Raji (cell line): ENCODE measurements around the gene SOCS1.

Source experiments
- POLR2A ChIP-seq: IDR thresholded peaks from 2 replicates; pipeline ENCODE4 v1.6.1; 2011; ENCODE audit warnings: low read depth, low read length, control low read depth; ENCODE audit not compliant: insufficient read depth

The SOCS1 gene

DNA sequence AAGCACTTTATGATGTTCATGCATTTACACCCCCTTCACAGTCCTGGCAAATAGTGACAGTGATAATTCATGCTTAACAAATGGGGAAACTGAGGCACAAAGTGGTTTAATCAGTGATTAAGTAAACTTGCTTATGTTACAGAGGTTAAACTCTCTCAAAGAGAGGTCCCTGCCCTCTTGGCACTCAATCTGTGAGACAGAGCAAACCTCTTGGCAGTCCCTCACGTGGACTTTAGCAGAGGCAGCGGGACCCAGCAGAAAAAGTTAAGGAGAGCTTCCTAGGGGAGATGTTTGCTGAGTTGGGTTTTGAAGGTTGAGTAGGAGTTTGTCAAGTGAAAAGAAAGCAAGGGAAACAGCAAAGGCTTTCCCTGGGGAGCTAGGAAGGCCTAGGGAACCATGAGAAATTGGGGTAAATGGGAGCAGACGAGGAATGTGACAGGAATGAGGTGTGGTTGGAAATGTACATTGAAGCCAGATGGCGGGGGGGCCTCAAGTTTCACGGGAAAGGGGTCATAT lies 10.7 kb downstream of the SOCS1 start:
- no peak for TF ChIP-seq POLR2A

DNA sequence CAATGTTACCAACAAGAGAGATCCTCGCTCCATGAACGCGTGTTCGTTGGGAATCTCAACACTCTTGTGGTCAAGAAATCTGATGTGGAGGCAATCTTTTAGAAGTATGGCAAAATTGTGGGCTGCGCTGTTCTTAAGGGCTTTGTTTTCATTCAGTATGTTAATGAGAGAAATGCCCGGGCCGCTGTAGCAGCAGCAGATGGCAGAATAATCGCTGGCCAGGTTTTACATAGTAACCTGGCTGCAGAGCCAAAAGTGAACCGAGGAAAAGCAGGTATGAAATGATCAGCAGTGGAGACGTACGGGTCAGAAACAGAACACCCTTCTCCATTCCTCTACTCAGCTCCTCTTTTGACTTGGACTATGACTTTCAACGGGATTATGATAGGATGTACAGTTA lies 13.3 kb downstream of the SOCS1 start:
- TF ChIP-seq POLR2A: no peak

DNA sequence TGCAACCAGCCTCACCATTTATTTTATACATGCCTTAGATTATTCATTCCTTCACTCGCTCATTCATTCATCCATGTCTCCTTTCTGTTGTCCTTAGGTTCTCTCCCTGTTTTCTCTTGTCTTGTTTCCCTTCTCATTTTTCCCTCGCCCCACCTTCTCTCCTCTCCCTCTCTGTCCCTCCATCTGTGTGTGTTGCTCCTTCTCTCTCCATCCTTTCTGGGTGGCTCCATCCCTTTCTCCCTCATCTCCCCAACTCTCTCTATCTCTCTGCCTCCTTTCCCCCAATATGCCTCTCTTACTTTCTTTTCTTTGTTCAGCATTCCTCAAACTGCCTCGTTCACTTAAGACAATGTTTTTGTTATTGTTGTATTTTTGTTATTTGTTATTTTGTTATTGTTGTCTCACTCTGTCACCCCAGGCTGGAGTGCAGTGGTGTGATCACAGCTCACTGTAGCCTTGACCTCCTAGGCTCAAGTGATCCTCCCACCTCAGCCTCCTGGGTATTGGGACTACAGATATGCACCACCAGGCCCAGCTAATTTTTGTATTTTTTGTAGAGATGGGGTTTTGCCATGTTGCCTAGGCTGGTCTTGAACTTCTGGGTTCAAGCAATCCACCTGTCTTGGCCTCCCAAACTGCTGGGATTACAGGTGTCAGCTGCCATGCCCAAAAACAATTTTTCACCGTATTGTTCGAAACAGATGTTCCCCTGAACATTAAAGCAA lies 14.4 kb downstream of the SOCS1 start:
- TF ChIP-seq POLR2A: no peak

DNA sequence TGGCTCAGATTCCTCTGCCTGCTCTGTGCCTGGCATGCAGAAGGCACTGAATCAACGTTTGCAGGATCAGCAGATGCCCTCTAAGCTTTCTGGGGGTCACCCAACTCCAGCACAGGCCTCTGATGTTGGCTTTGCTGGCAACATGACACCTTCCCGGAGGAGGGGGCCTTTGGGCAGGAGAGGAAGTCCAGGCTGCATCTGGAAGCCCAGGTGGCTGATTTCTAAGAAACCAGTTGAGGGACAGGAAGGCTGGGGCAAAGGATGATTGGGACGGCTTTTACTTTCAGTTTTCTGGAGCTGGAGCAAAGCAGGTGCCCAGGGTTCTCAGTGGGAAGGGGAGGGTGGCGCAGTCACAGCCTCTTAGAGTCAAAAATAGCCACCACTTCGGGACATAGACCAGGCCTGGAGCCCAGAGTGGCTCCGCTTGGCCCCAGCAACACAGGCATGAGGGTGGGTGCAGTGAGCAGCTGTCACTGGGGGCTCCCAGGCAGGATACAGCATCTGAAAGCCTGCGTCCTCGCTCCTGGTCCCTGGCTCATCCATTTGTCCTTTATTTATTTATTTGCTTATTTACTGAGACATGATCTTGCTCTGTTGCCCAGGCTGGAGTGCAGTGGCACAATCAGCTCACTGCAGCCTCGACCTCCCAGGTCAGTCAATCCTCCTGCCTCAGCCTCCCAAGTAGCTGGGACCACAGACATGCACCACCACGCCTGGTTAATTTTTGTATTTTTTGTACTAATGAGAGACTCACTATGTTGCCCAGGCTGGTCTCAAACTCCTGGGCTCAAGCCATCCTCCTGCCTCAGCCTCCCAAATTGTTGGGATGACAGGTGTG lies 15.1 kb downstream of the SOCS1 start:
- no peak for TF ChIP-seq POLR2A

DNA sequence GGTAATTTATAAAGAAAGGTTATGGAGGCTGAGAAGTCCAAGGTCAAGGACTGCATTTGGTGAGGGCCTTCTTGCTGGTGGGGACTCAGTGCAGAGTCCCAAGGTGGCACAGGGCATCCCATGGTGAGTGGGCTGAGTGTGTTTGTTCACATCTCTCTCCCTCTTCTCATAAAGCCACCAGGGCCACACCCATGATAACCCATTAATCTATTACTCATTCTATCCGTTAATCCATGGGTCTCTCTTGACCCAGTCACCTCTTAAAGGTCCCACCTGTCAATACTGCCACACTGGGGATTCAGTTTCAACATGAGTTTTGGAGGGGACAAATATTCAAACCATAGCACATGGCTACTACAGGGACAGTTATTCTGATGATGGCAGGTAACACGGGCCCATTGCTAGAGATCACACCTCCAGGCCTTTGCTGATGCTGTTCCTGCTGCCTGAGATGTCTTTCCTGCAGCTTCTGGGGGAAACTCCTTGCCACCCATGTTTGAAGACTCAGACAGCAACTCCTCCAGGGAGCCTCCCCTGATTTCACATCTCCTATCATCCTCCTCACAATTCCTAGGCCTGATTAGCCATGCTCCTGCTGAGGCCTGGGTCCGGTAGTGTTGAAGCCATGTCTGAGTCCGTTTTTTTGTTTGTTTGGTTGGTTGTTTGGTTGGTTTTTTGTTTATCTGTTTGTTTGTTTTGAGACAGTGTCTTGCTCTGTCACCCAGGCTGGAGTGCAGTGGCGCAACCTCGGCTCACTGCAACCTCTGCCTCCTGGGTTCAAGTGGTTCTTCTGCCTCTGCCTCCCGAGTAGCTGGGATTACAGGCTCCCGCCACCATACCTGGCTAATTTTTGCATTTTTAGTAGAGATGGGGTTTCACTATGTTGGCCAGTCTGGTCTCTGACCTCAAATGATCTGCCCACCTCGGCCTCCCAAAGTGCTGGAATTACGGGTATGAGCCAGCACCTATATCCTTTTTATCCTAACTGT lies 16.1 kb downstream of the SOCS1 start:
- no peak for TF ChIP-seq POLR2A

DNA sequence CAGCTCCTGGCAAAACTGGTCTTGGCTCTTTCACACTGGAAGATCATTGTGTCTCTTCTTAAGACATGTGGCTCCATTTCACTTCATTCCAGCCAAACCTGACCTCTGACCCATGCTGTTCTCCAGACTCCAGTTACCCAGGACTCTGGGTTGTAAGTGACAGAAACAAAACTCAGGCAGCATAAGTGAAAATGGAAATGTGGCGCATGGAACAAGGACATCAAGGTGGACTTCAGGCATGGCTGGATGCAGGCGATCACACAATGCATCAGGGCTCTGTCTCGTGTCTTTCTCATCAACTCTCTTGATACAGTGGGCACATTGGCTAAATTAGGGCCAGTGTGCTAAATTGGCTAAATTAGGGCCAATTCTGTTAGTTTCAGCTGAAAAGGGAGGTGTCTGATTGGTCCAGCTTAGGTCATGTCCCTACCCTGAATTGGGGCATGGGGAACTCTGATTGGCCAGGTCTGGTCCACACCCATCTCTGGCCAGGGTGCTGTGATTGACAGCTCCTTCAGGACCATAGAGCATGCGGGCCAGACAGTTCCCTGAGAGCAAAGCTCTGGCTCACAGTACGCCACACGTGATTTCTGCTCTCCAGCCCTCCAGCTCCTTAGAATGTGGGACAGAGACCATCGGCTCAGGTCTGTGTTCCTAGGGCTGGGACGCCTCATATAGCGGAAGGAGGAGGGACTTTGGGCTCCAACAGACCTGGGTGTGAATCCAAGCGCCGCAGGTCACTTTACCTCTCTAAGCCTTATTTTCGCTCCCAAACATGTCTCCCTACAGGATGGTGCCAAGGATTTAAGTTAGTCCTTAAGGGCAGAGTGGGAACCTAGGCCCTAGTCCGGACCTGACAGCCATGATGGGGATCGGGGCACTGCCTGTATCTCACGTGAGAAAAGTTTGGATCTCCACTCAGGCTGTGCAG lies 17.5 kb downstream of the SOCS1 start:
- no peak for TF ChIP-seq POLR2A

DNA sequence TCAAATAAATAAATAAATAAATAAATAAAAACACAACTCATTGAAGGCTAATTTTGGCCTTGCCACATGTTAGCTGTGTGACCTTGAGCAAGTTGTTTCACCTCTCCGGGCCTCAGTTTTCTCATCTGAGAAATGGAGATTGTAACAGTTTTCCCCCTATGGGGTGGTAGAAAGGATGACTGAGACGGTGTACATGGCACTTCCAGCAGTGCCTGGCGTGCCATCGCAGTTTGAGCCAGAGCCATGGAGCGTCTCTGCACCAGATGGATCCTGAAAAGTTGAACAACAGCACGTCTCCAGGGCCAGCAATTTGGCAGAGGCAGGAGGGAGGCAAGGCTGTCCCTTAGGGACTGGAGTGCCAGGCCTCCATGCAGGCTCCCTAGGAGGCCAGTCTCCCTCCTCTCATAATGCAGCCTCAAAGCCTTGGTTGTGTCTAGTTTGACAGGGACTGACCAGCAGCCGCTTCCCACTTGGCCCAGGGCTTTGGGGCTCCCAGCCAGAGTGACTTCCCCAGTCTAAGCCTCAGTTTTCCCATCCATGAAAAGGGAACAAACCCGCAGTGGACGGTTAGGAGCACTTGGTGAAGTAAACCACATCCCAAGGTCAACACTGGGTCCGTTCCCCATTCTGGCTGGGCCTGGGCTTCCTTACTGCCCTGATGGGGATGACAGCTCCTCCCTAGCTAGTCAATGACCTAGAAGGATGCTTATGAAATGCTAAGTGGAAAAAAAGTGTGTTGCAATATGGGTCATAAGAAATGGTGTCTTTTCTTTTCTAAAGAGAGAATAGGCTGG lies 19.3 kb downstream of the SOCS1 start:
- no peak for TF ChIP-seq POLR2A

DNA sequence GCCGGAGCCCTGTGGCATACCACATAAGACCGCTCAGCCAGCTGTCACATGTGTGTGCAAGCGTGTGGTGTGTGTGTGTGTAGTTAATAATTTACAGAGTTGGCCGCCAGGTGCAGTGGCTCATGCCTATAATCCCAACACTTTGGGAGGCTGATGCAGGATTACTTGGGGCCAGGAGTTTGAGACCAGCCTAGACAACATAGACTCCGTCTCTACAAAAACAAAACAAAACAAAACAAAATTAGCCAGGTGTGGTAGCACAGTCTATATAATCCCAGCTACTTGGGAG lies 20.4 kb downstream of the SOCS1 start:
- no peak for TF ChIP-seq POLR2A

DNA sequence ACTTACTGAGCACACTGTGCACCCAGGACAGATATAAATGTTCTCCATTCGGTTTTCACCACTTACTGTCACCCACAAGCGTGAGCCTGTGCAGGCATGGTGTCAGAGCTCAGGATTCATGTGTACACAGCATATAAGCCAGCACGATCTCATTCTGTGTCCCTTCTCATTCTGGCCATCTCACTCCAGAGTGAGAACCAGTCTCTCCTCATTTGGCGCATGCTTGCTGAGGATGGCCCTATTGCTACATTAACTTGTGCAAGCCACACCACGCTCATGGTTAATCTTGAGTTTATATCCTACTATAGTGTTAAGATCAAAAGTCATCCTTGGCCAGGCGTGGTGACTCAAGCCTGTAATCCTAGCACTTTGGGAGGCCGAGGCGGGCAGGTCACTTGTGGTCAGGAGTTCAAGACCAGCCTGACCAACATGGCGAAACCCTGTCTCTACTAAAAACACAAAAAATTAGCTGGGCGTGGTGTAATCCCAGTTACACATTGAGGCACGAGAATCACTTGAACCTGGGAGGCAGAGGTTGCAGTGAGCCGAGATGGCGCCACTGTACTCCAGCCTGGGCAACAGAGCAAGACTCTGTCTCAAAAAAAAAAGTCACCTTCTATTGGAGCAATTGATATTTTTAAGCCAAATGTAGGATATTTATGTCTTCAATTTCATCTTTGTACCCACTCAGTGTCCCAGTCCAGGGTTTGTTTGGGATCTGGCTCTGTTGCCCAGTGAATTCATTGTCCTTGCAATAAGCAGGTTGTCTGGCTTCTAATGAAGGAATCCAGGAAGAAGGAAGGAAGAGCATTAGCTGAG lies 20.9 kb downstream of the SOCS1 start:
- no peak for TF ChIP-seq POLR2A

DNA sequence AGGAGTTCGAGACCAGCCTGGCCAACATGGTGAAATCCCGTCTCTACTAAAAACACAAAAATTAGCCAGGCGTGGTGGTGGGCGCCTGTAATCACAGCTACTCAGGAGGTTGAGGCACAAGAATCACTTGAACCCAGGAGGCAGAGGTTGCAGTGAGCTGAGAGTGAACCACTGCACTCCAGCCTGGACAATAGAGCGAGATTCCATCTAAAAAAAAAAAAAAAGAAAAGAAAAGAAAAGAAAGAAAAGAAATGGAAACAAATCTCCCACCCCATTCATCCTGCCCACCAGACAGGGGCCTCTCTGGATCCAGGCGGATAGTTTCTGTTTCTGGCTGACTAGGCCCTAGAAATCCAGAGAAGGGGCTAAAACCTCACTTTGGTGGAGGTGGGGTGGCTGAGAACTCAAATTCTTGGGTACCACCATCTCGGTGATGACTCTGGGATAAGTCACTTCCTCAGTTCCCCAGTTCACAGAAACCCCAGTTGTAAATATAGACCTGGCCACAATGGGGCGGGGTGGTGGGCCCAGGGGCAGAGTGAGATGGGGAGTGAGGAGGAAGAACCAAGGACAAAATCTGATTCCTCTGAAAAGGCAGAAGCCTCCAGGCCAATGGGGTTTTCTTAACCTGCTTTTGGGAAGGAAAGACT lies 22.2 kb downstream of the SOCS1 start:
- no peak for TF ChIP-seq POLR2A

DNA sequence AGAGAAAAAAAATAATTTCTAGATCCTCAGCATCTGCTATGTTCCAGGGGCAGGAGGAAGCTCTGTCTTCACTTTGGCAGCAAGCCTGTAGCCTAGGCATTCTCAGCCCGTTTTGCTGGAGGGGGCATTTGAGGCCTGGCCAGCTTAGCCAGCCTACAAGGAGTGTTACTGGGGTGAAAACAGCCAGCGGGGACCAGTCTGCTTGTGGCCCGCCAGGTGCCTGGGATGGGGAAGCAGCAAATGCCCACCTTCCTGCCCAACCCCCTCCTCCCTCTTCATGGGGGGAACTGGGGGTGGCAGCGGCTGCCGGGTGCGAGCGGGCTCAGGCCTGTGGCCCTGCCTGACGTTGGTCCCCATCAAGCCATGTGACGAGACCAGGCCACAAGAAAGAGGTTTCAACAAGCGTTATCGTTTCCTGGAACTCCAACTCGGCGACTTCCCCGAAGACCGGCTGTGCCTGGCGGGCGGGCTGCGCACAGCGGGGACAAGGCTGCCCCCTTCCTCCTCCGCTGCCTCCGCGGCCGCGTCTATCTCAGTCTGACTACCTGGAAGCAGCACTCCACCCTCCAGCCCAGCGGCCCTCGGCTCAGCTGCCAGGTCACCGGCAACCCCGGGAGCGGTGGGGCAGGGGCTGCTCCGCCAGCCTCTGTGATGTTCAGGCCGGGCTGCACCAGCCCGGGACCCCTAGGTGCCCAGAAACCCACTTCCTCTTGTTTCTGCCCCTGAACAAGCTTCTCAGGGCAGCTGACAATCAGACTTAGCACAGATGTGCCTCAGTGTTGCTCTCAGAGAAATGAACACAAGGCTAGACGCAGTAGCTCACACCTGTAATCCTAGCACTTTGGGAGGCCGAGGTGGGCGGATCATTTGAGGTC lies 22.9 kb downstream of the SOCS1 start:
- no peak for TF ChIP-seq POLR2A

DNA sequence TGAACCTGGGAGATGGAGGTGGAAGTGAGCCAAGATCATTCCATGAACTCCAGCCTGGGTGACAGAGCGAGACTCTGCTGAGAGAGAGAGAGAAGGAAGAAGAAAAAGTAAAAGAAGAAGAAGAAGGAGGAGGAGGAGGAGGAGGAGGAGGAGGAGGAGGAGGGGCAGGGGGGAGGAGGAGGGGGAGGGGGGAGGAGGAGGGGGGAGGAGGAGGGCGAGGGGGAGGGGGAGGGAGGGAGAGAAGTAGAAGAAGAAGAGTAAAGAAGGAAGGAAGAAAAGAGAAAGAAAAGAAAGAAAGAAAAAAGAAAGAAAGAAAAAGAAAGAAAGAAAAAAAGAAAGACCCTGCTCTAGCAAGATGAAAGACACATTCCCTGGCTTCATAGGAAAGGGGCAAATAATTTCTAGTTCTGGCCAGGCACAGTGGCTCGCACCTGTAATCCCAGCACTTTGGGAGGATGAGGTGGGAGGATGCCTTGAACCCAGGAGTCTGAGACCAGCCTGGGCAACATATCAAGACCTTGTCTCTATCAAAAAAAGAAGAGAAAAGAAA lies 23.6 kb downstream of the SOCS1 start:
- TF ChIP-seq POLR2A: no peak
